NB4 (cell line): ENCODE results near the gene PLEKHA5.

Experiments used
- MYC ChIP-seq: IDR thresholded peaks from 2 replicates; pipeline ENCODE4 v1.6.1; 2011; ENCODE audit warnings: low read depth, low read length
- TF ChIP-seq, protein P1 (sequence below): IDR thresholded peaks from one replicate; pipeline ENCODE4 v1.5.1; 2012; ENCODE audit warnings: low read depth, low read length
- TF ChIP-seq, protein P2 (sequence below): IDR thresholded peaks from 2 replicates; pipeline ENCODE4 v1.6.1; 2011; ENCODE audit warnings: low read depth, low read length

DNA sequence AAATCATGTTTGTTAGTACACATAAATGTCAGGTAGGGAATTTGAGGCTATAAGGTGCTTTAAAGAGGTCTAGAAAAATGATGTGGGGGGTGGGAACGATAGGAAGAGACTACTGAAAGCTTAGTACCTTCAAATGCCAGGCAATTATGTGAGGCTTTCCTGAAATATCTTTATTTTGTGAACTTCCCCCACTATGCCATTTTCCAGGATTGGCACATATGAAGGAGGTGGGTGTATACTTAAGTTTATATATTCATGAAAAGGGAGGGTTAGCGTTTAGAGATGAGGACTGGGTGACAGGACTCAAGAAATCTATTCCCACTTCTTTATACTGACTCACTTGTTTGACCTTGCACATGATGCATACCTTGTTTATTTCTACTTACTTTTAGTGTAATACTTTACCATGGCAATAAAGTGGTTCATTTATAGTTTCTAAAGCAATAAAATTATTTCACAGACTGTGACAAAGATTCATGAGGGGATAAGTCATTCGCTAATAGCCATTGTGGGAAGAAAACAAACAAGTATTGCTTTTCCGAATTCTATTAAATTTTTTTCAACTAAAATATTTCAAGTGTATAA, 77.1 kb downstream of the PLEKHA5 start:
- TF ChIP-seq, protein P1, sequence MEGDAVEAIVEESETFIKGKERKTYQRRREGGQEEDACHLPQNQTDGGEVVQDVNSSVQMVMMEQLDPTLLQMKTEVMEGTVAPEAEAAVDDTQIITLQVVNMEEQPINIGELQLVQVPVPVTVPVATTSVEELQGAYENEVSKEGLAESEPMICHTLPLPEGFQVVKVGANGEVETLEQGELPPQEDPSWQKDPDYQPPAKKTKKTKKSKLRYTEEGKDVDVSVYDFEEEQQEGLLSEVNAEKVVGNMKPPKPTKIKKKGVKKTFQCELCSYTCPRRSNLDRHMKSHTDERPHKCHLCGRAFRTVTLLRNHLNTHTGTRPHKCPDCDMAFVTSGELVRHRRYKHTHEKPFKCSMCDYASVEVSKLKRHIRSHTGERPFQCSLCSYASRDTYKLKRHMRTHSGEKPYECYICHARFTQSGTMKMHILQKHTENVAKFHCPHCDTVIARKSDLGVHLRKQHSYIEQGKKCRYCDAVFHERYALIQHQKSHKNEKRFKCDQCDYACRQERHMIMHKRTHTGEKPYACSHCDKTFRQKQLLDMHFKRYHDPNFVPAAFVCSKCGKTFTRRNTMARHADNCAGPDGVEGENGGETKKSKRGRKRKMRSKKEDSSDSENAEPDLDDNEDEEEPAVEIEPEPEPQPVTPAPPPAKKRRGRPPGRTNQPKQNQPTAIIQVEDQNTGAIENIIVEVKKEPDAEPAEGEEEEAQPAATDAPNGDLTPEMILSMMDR, result no peak
- TF ChIP-seq, protein P2, sequence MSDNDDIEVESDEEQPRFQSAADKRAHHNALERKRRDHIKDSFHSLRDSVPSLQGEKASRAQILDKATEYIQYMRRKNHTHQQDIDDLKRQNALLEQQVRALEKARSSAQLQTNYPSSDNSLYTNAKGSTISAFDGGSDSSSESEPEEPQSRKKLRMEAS, result no peak
- TF ChIP-seq MYC, result no peak
